Right lobe of liver (tissue), 6 donors: ENCODE data around the gene CNFN. TPM values are rescaled to one million over a fixed set of nuclear protein-coding genes. Genes with fewer than 3 reads are reported as not detected.
A peak's percentile ranks its signal among the peaks of the same experiment; 100 is the strongest.

Experiments
- ATAC-seq, 4 donors: fragments of 200-7000 bp; cut with Tn5 transposase; one replicate each; pipeline ENCODE4 v1.9.1; 2020; ENCODE audit warnings: mild to moderate bottlenecking in 4 of 4, moderate library complexity in 4 of 4
- DNase-seq, 3 donors: peaks; one replicate each; pipeline ENCODE4 v3.0.0-alpha.2; 2020
- H3K27ac ChIP-seq, 3 donors: fragments of 200-600 bp; one replicate each; pipeline ENCODE4 v1.8.0; 2022
- H3K27me3 ChIP-seq, 2 donors: fragments of 200-600 bp; one replicate each; pipeline ENCODE4 v1.8.0; 2022
- H3K36me3 ChIP-seq, 4 donors: fragments of 200-600 bp; sonication (generic) in 1 of 4; one replicate each; pipeline versions ENCODE4 v1.5.1 to v1.8.0; 2017 to 2022; ENCODE audit warnings: control low read depth in 1 of 4
- H3K4me1 ChIP-seq, 4 donors: fragments of 200-600 bp; sonication (generic) in 1 of 4; one replicate each; pipeline versions ENCODE4 v1.5.1 to v1.8.0; 2017 to 2022; ENCODE audit warnings: control low read depth in 1 of 4
- H3K4me3 ChIP-seq, 3 donors: fragments of 200-600 bp; one replicate each; pipeline ENCODE4 v1.8.0; 2022
- H3K9me3 ChIP-seq, 4 donors: fragments of 200-600 bp; sonication (generic) in 1 of 4; one replicate each; pipeline versions ENCODE4 v1.5.1 to v1.8.0; 2017 to 2022; ENCODE audit warnings: control low read depth in 1 of 4
- POLR2A ChIP-seq: fragments of 450-650 bp; IDR thresholded peaks from one replicate; pipeline ENCODE4 v1.6.1; 2017; ENCODE audit warnings: antibody characterized with exemption, mild to moderate bottlenecking
- WGBS: methylation state at CpG from one replicate; pipeline ENCODE4 v1.1.6; 2018; ENCODE audit warnings: low coverage, low lambda C conversion rate; ENCODE audit not compliant: insufficient coverage; ENCODE audit errors: missing lambda C conversion rate; 5-methylcytosine and 5-hydroxymethylcytosine counted together
- intact Hi-C, 2 donors: fragments of 100-400 bp; cut with DNase I; formaldehyde crosslinking; loops; one replicate each; pipeline versions ENCODE4 v1.11.2 to v1.14.1; 2022
- total RNA-seq, 6 experiments: library from RNA; depleted of rRNA in 2 of 6; stranded (reverse); fragments of >200 nt in 2 of 6; fragmentation: NEBNext Ultra II Directional in 3 of 6; extraction: Animal tissue kit (Norgen Biotek cat#: 25700) in 3 of 6; gene quantifications; one replicate each; pipeline versions ENCODE4 v1.1.0 to v1.2.4, GENCODE V29; 2016 to 2023
- TF ChIP-seq, protein P1 (sequence below), 4 donors: fragments of 200-600 bp in 3 of 4; fragments of 450-650 bp in 1 of 4; IDR thresholded peaks; one replicate each; pipeline versions ENCODE4 v1.5.1 to v1.8.0; 2016 to 2022; ENCODE audit warnings: antibody characterized with exemption in 4 of 4, mild to moderate bottlenecking in 2 of 4
- donor health status: DM: no; HTN: yes; CAD: no.
- donor health status: DM: no; HTN: no; CAD: no.
- donor health status: DM: no; HTN: no; CAD: no.
- donor health status: DM: no; HTN: yes; CAD: no.
- donor health status: DM: no; HTN: yes; CAD: no.

CNFN gene
- total RNA-seq, 6 experiments from 2014 or later, result not detected

DNA sequence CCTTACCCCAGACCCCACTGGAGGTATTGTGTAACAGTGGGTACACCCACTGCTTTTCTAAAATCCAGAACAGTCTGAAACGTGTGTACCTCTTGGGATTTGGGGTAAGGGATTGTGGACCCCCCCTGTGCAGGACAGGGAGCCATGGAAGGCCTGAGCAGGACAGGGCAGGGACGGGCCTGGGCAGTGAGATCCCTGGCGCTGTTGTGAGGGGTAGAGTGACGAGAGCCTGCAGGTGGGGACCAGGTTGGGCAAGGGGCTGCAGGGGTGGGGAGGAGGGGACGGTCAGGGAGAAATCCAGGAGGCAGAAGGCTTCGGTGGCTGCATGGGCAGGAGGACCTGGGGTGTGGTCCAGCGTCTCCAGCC is 28.6 kb downstream of the CNFN start:
- ATAC-seq, result no peak
- H3K36me3 ChIP-seq, result peaks cover 0 to 4% (median 0%) of the 10 kb centered on the region in 4 donors
- no peaks in the 10 kb centered on the region for H3K27me3 ChIP-seq
- H3K4me1 ChIP-seq, result no peaks in the 10 kb centered on the region
- DNase-seq, result no peak
- no peak overlapping the region for H3K27ac ChIP-seq
- WGBS, result 93% methylated on average over 4 of the region's 7 CpGs
- no peak overlapping the region for H3K4me3 ChIP-seq
- intact Hi-C loops, result no loop called here
- TF ChIP-seq, protein P1, sequence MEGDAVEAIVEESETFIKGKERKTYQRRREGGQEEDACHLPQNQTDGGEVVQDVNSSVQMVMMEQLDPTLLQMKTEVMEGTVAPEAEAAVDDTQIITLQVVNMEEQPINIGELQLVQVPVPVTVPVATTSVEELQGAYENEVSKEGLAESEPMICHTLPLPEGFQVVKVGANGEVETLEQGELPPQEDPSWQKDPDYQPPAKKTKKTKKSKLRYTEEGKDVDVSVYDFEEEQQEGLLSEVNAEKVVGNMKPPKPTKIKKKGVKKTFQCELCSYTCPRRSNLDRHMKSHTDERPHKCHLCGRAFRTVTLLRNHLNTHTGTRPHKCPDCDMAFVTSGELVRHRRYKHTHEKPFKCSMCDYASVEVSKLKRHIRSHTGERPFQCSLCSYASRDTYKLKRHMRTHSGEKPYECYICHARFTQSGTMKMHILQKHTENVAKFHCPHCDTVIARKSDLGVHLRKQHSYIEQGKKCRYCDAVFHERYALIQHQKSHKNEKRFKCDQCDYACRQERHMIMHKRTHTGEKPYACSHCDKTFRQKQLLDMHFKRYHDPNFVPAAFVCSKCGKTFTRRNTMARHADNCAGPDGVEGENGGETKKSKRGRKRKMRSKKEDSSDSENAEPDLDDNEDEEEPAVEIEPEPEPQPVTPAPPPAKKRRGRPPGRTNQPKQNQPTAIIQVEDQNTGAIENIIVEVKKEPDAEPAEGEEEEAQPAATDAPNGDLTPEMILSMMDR (IDR thresholded peaks at IDR 0.05), result no peak
- TF ChIP-seq POLR2A, result no peak
- peaks cover 0 to 5% (median 0%) of the 10 kb centered on the region in 4 donors for H3K9me3 ChIP-seq

DNA sequence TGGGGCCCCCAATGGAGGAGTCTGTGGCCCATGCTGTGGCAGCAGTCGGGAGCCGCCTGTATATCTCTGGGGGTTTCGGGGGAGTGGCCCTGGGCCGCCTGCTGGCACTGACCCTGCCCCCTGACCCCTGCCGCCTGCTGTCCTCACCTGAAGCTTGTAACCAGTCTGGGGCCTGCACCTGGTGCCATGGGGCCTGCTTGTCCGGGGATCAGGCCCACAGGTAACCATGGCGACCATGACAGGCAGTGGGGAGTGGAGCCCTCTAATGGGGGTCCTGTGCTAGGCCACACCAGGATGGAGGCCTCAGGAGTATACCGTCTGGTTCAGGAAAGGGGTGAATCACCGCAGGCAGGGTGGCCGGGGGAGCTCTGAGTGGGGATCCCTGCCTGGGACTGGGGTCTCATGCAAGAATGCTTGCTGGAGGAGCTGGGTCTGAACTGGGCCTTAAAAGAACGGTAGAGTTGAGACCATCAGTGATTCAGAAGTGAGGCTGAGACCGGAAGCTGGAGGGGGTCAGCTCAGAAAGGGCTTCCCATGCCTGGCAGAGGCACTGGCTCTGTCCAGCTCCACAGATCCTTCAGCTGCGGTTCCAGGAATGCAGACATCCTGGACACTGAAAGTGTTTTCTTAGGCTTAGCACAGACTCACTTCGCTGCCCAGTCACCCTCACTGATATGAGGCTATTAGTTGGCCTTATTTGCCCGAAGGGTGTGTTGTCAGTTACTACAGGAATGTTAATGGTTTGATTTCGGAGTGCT is 29.1 kb downstream of the CNFN start:
- ATAC-seq (no peak), DNase-seq (no peak)
- peaks cover 0 to 4% (median 1%) of the 10 kb centered on the region in 4 donors for H3K36me3 ChIP-seq
- intact Hi-C loops, result no loop called here
- H3K9me3 ChIP-seq, result peaks cover 0 to 5% (median 0%) of the 10 kb centered on the region in 4 donors
- TF ChIP-seq, protein P1 (IDR thresholded peaks at IDR 0.05), result no peak
- no peak for TF ChIP-seq POLR2A
- WGBS, result 90% methylated on average over 3 of the region's 16 CpGs
- H3K4me1 ChIP-seq, result no peaks in the 10 kb centered on the region
- no peaks in the 10 kb centered on the region for H3K27me3 ChIP-seq
- H3K27ac ChIP-seq, result no peak overlapping the region
- H3K4me3 ChIP-seq, result no peak overlapping the region

DNA sequence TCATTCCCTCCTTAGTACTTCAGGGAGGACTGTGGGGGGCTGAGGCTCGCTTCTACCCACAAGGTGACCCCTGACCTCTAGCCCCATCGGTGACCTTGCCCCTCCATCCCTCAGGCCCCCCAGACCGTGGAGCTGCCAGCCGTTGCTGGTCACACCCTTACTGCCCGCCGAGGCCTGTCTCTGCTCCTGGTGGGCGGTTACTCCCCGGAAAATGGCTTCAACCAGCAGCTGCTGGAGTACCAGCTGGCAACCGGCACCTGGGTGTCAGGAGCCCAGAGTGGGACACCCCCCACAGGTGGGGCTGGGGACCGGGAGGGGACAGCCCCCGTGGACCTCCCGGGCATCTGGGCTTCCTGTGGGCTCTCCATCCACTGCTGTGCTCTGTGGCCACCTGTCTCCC is 32.8 kb downstream of the CNFN start:
- TF ChIP-seq, protein P1 (IDR thresholded peaks at IDR 0.05), result no peak
- TF ChIP-seq POLR2A, result no peak
- no CpG with 5 or more reads among the region's 12 CpGs for WGBS
- intact Hi-C loops, result no loop called here
- ATAC-seq (no peak), DNase-seq (peak in 1 of 3 donors; percentile 48)
- Histone ChIP-seq H3K27ac (no peak overlapping the region), H3K4me3 (no peak overlapping the region), H3K36me3 (peaks cover 0 to 2% (median 0%) of the 10 kb centered on the region in 4 donors), H3K9me3 (no peaks in the 10 kb centered on the region), H3K4me1 (no peaks in the 10 kb centered on the region), H3K27me3 (no peaks in the 10 kb centered on the region)

DNA sequence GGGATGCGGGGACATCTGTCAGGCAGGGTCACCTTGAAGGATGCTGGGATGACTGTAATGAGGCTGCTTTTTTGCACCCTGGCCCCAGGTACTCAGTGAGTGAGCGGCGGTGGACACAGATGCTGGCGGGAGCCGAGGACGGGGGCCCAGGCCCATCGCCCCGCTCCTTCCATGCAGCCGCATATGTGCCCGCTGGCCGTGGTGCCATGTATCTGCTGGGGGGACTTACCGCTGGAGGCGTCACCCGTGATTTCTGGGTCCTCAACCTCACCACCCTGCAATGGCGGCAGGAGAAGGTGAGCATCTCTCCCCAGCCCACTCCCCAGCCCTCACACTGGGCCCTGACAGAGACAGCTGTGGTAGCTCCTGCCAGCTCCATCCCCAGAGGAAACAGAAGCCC is 33.4 kb downstream of the CNFN start:
- DNase-seq (no peak), ATAC-seq (no peak)
- 100% methylated on average over 1 of the region's 15 CpGs for WGBS
- Histone ChIP-seq H3K27ac (no peak overlapping the region), H3K4me3 (no peak overlapping the region), H3K4me1 (no peaks in the 10 kb centered on the region), H3K9me3 (no peaks in the 10 kb centered on the region), H3K36me3 (peaks cover 0 to 3% (median 0%) of the 10 kb centered on the region in 4 donors), H3K27me3 (no peaks in the 10 kb centered on the region)
- intact Hi-C loops, result no loop called here
- TF ChIP-seq, protein P1 (IDR thresholded peaks at IDR 0.05), result no peak
- no peak for TF ChIP-seq POLR2A
